ENCODE measurements around the gene TRIM38. TPM values are rescaled to one million over a fixed set of nuclear protein-coding genes. Genes with fewer than 3 reads are reported as not detected.

TRIM38 gene
- total and polyA plus RNA-seq, 2 of the 13 experiments (the other 11 are each of a cell fraction or from before 2014, with no cell fraction given), result 2.5 to 3.1 TPM

GRCh38 chr6:26021350-26022131 lies 58.9 kb downstream of the TRIM38 start (continued):
- TF ChIP-seq ZNF318 (CRISPR knock-in tag; IDR thresholded peaks at IDR 0.05) (no peak), ZNF124 (CRISPR knock-in tag; IDR thresholded peaks at IDR 0.05) (no peak), ZNF605 (CRISPR knock-in tag; IDR thresholded peaks at IDR 0.05) (peak; percentile 54; the same call in 1 of the 2 replicates), POGK (CRISPR knock-in tag; conservative IDR thresholded peaks at IDR 0.05) (0 out of 2 replicates have a peak, but pooled peaks have one; percentile 9), ZNF274 (CRISPR knock-in tag; IDR thresholded peaks at IDR 0.05) (0 out of 2 replicates have a peak, but pooled peaks have one; percentile 56), MXD4 (CRISPR knock-in tag; IDR thresholded peaks at IDR 0.05) (no peak), ZNF883 (CRISPR knock-in tag; IDR thresholded peaks at IDR 0.05; ENCODE audit: not compliant biosample characterization) (peak; percentile 81), ZNF598 (CRISPR knock-in tag; IDR thresholded peaks at IDR 0.05; ENCODE audit: borderline replicate concordance) (peak; percentile 67; the same call in 1 of the 2 replicates), YEATS2 (CRISPR knock-in tag; IDR thresholded peaks at IDR 0.05; ENCODE audit: borderline replicate concordance) (peak; percentile 13; the same call in 1 of the 2 replicates), HNRNPLL (IDR thresholded peaks at IDR 0.05; ENCODE audit: low read depth, low read length, poor library complexity, severe bottlenecking) (peak; percentile 85), ZFY (CRISPR knock-in tag; IDR thresholded peaks at IDR 0.05) (no peak), HNF1A (IDR thresholded peaks at IDR 0.05; ENCODE audit: low read depth) (0 out of 2 replicates have a peak, but pooled peaks have one; percentile 28), HNF1A (CRISPR knock-in tag; IDR thresholded peaks at IDR 0.05; ENCODE audit: borderline replicate concordance) (no peak), RBFOX2 (IDR thresholded peaks at IDR 0.05; ENCODE audit: low read depth, low read length) (peak; percentile 42; the same call in 1 of the 2 replicates)
